Keratinocyte (primary cell): ENCODE results near the gene TMEM200A. TPM values are rescaled to one million over a fixed set of nuclear protein-coding genes. Genes with fewer than 3 reads are reported as not detected.

Experiments used
- DNase-seq: peaks from one replicate; pipeline ENCODE4 v3.0.0-alpha.2; 2011; ENCODE audit warnings: low read depth, missing footprints, low spot score
- FAIRE-seq: peaks from 2 replicates; lab custom pipeline; 2011; peaks lifted over from hg19 to GRCh38; lab: Jason Lieb, UNC
- H2AFZ ChIP-seq: 2 replicates; pipeline ENCODE4 v1.6.0; 2012; ENCODE audit warnings: low read length, control low read depth, inconsistent platforms; ENCODE audit not compliant: control insufficient read depth
- H3K27ac ChIP-seq: 2 replicates; pipeline ENCODE4 v1.5.1; 2011; ENCODE audit warnings: low read length; ENCODE audit not compliant: control insufficient read depth, insufficient read depth
- H3K27me3 ChIP-seq: 3 replicates; pipeline ENCODE4 v1.6.0; 2011; ENCODE audit warnings: low read length; ENCODE audit not compliant: control insufficient read depth, insufficient read depth; ENCODE audit errors: extremely low read depth
- H3K36me3 ChIP-seq, 2 experiments: 2 replicates in 1 of 2; 3 replicates in 1 of 2; pipeline ENCODE4 v1.5.1; 2011; ENCODE audit warnings: low read length in 2 of 2, mild to moderate bottlenecking in 1 of 2; ENCODE audit not compliant: control insufficient read depth in 2 of 2, insufficient read depth in 2 of 2; ENCODE audit errors: extremely low read depth in 1 of 2
- H3K4me1 ChIP-seq: 3 replicates; pipeline ENCODE4 v1.5.1; 2011; ENCODE audit warnings: low read length; ENCODE audit not compliant: control insufficient read depth, insufficient read depth; ENCODE audit errors: extremely low read depth
- H3K4me2 ChIP-seq: 3 replicates; pipeline ENCODE4 v1.6.0; 2011; ENCODE audit warnings: low read depth, low read length; ENCODE audit not compliant: control insufficient read depth, insufficient read depth; ENCODE audit errors: extremely low read depth
- H3K4me3 ChIP-seq, 3 experiments: fragments of 200-600 bp in 1 of 3; sonication (generic) in 1 of 3; 2 replicates in 2 of 3; 3 replicates in 1 of 3; pipeline ENCODE4 v1.5.1; 2011 to 2016; ENCODE audit warnings: low read length in 3 of 3, mild to moderate bottlenecking in 3 of 3, control low read depth in 2 of 3, inconsistent platforms in 1 of 3, low read depth in 1 of 3, mixed read lengths in 1 of 3, mixed run types in 1 of 3, moderate library complexity in 1 of 3; ENCODE audit not compliant: control insufficient read depth in 2 of 3, insufficient read depth in 2 of 3; ENCODE audit errors: extremely low read depth in 1 of 3
- H3K79me2 ChIP-seq: 2 replicates; pipeline ENCODE4 v1.6.0; 2012; ENCODE audit warnings: low read length; ENCODE audit not compliant: control insufficient read depth, insufficient read depth
- H3K9ac ChIP-seq: 3 replicates; pipeline ENCODE4 v1.6.0; 2011; ENCODE audit warnings: low read length; ENCODE audit not compliant: control insufficient read depth, insufficient read depth; ENCODE audit errors: extremely low read depth
- H3K9me1 ChIP-seq: 3 replicates; pipeline ENCODE4 v1.6.0; 2011; ENCODE audit warnings: low read length; ENCODE audit not compliant: control insufficient read depth, insufficient read depth; ENCODE audit errors: extremely low read depth
- H3K9me3 ChIP-seq: 2 replicates; pipeline ENCODE4 v1.5.1; 2012; ENCODE audit warnings: low read depth, low read length; ENCODE audit not compliant: control insufficient read depth
- H4K20me1 ChIP-seq: 3 replicates; pipeline ENCODE4 v1.6.0; 2011; ENCODE audit warnings: low read length; ENCODE audit not compliant: control insufficient read depth, insufficient read depth; ENCODE audit errors: extremely low read depth
- CTCF ChIP-seq, 3 experiments: IDR thresholded peaks in 1 of 3; conservative IDR thresholded peaks in 1 of 3; optimal IDR thresholded peaks in 1 of 3; 2 replicates in 2 of 3; 3 replicates in 1 of 3; pipeline versions ENCODE3 to v1.5.1; 2011; ENCODE audit warnings: low read length in 3 of 3, mild to moderate bottlenecking in 3 of 3, moderate library complexity in 2 of 3, control low read depth in 1 of 3, inconsistent platforms in 1 of 3; ENCODE audit not compliant: insufficient read depth in 2 of 3; ENCODE audit errors: extremely low read depth in 1 of 3
- EZH2 ChIP-seq: IDR thresholded peaks from one replicate; pipeline ENCODE4 v1.6.1; 2012; ENCODE audit warnings: inconsistent platforms, mild to moderate bottlenecking, low read length, moderate library complexity
- dilution Hi-C: fragments of 300-500 bp; cut with MboI; formaldehyde crosslinking; loops from one replicate; pipeline ENCODE4 v1.7.0; 2020; ENCODE audit warnings: low sequenced_read_pairs; ENCODE audit not compliant: extremely low pct_ligation_motif_present
- polyA plus RNA-seq, 5 experiments: library from polyadenylated mRNA; depleted of rRNA in 3 of 5; stranded (reverse) in 3 of 5; stranded (forward) in 1 of 5; unstranded in 1 of 5; fragments of >200 nt; gene quantifications; 1 replicate in 1 of 5; 2 replicates in 3 of 5; 3 replicates in 1 of 5; pipeline versions ENCODE4 v1.2.1 to v1.2.3, GENCODE V29; 2011 to 2012; ENCODE audit warnings: missing spikeins in 2 of 5, low read depth in 1 of 5, low replicate concordance in 1 of 5

TMEM200A gene
- polyA plus RNA-seq, 1 donor (not counting 4 experiments of a cell fraction or from before 2014, with no cell fraction given) = 80.4 TPM

GRCh38 chr6:130381459-130382380 lies 15.9 kb downstream of the TMEM200A start:
- Histone ChIP-seq H3K79me2 (peaks cover 93% of the 10 kb centered on the region), H2AFZ (no peak overlapping the region), H3K27ac (peak overlapping the region; percentile 64), H3K9me1 (peaks cover 4% of the 10 kb centered on the region), H3K4me3 (no peak overlapping the region), H3K27me3 (no peaks in the 10 kb centered on the region), H4K20me1 (no peaks in the 10 kb centered on the region), H3K4me2 (peak overlapping the region; percentile 70), H3K9me3 (no peaks in the 10 kb centered on the region), H3K4me1 (peaks cover 37% of the 10 kb centered on the region), H3K36me3 (peaks cover 0 to 6% of the 10 kb centered on the region in 2 experiments), H3K9ac (no peak overlapping the region)
- dilution Hi-C loops = no loop called here
- FAIRE-seq (peak; percentile 69), DNase-seq (no peak)
- TF ChIP-seq EZH2 (no peak), CTCF (optimal IDR thresholded peaks at IDR 0.05 in 1 of 3, IDR thresholded peaks at IDR 0.05 in 1 of 3, conservative IDR thresholded peaks at IDR 0.05 in 1 of 3; ENCODE audit: extremely low read depth in 1 of 3, insufficient read depth in 2 of 3, low read length in 3 of 3) (peak; percentile 17 to 35 (median 20))

GRCh38 chr6:130382872-130383490 lies 17.2 kb downstream of the TMEM200A start:
- H4K20me1 ChIP-seq = no peaks in the 10 kb centered on the region
- peaks cover 37% of the 10 kb centered on the region for H3K4me1 ChIP-seq
- peak overlapping the region in 2 of 3 experiments; percentile 47 to 49 for H3K4me3 ChIP-seq
- no peak overlapping the region for H2AFZ ChIP-seq
- H3K9ac ChIP-seq = peak overlapping the region; percentile 17
- dilution Hi-C loops = no loop called here
- peaks cover 92% of the 10 kb centered on the region for H3K79me2 ChIP-seq
- DNase-seq (peak; percentile 90), FAIRE-seq (peak; percentile 99)
- peaks cover 4% of the 10 kb centered on the region for H3K9me1 ChIP-seq
- peak overlapping the region; percentile 70 for H3K4me2 ChIP-seq
- no peak for TF ChIP-seq EZH2
- no peak for TF ChIP-seq CTCF (optimal IDR thresholded peaks at IDR 0.05 in 1 of 3, IDR thresholded peaks at IDR 0.05 in 1 of 3, conservative IDR thresholded peaks at IDR 0.05 in 1 of 3; ENCODE audit: extremely low read depth in 1 of 3, insufficient read depth in 2 of 3, low read length in 3 of 3)
- peak overlapping the region; percentile 64 for H3K27ac ChIP-seq
- peaks cover 0 to 6% of the 10 kb centered on the region in 2 experiments for H3K36me3 ChIP-seq
- no peaks in the 10 kb centered on the region for H3K9me3 ChIP-seq
- no peaks in the 10 kb centered on the region for H3K27me3 ChIP-seq
